Mammary epithelial cell (primary cell): Measurements from ENCODE around the gene SLIT1.

Experiments
- CTCF ChIP-seq, 2 donors: IDR thresholded peaks in 1 of 2; conservative IDR thresholded peaks in 1 of 2; 2 replicates each; pipeline ENCODE4 v1.5.1; 2011 to 2012; ENCODE audit warnings: inconsistent platforms in 2 of 2, low read length in 2 of 2, mild to moderate bottlenecking in 2 of 2, control low read depth in 1 of 2, low read depth in 1 of 2; ENCODE audit not compliant: insufficient read depth in 1 of 2; ENCODE audit errors: extremely low read depth in 1 of 2
- EZH2 ChIP-seq: IDR thresholded peaks from 2 replicates; pipeline ENCODE4 v1.6.1; 2012; ENCODE audit warnings: low read length, inconsistent platforms, borderline replicate concordance

GRCh38 chr10:97144297-97144696 lies 41.5 kb downstream of the SLIT1 start:
- TF ChIP-seq EZH2 (no peak), CTCF (conservative IDR thresholded peaks at IDR 0.05 in 1 of 2, IDR thresholded peaks at IDR 0.05 in 1 of 2; ENCODE audit: extremely low read depth in 1 of 2, insufficient read depth in 1 of 2, low read depth in 1 of 2, low read length in 2 of 2) (no peak)
